RWPE2 (cell line): ENCODE data around the gene RASA2.

ENCODE experiments used
- ATAC-seq: fragments of 200-7000 bp; cut with Tn5 transposase; 3 replicates; pipeline ENCODE4 v1.9.1; 2021; ENCODE audit warnings: low read depth
- DNase-seq: peaks from one replicate; pipeline ENCODE4 v3.0.0-alpha.2; 2020; ENCODE audit warnings: low spot score
- H3K27ac ChIP-seq: fragments of 450-650 bp; 2 replicates; pipeline ENCODE4 v1.5.1; 2017; ENCODE audit warnings: mild to moderate bottlenecking; ENCODE audit not compliant: poor library complexity, severe bottlenecking
- H3K27me3 ChIP-seq: fragments of 250-450 bp; sonication (Bioruptor Pico); 2 replicates; pipeline ENCODE4 v1.5.1; 2021; ENCODE audit warnings: mild to moderate bottlenecking, moderate library complexity; ENCODE audit not compliant: insufficient read depth, poor library complexity, severe bottlenecking
- H3K36me3 ChIP-seq: fragments of 250-450 bp; sonication (Bioruptor Pico); 2 replicates; pipeline ENCODE4 v1.5.1; 2020; ENCODE audit warnings: low read depth, mild to moderate bottlenecking, moderate library complexity
- H3K4me1 ChIP-seq: fragments of 250-450 bp; sonication (Bioruptor Pico); 2 replicates; pipeline ENCODE4 v1.5.1; 2021; ENCODE audit warnings: mild to moderate bottlenecking, moderate library complexity; ENCODE audit not compliant: insufficient read depth, poor library complexity, severe bottlenecking
- H3K4me3 ChIP-seq: fragments of 250-450 bp; sonication (Bioruptor Pico); 2 replicates; pipeline ENCODE4 v1.5.1; 2021; ENCODE audit warnings: mild to moderate bottlenecking, moderate library complexity; ENCODE audit not compliant: severe bottlenecking
- H3K9me3 ChIP-seq: fragments of 250-450 bp; sonication (Bioruptor Pico); 2 replicates; pipeline ENCODE4 v1.5.1; 2021; ENCODE audit warnings: mild to moderate bottlenecking, moderate library complexity; ENCODE audit not compliant: severe bottlenecking
- TF ChIP-seq, protein P1 (sequence below): fragments of 450-650 bp; IDR thresholded peaks from one replicate; pipeline ENCODE4 v1.5.1; 2017; ENCODE audit warnings: mild to moderate bottlenecking, moderate library complexity; ENCODE audit not compliant: poor library complexity, severe bottlenecking

The RASA2 gene

DNA sequence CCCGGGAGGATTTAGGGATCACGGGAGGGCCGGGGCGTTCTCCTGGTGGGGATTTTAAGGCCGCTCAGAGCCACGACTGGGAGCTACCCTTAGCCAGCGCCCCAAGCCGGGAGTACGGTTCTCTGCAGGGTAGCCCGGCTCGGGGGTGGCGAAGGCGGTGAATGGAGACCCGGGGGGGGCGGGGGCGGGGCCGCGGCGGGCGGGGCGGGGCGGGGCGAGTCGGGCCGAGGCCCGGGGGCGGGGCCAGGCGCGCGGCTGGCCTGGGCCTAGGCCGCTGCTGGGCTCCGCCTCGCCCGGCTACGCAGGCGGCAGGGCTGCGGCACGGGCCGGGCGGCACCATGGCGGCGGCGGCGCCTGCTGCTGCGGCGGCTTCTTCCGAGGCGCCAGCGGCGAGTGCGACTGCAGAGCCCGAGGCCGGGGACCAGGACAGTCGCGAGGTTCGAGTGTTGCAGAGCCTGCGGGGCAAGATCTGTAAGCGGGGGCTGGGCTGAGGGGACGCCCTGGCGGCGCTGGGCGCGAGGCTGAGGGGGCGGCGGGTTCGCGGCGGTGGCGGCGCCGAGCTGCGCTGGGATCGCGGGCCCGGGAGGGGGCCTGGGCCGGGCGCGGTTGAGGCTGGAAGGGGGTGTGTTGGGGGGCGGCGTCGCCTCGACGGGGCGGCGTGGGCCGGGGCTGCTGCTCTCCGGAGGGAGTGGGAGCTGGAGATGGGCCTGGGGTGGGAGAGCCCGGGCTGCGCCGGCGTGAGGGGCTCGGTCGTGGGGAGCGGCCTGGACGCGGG, at the start of gene RASA2:
TSS of gene RASA2 (plus strand) at position 282 of the 775 bp plus-strand sequence. CDS start at position 339, 57 bp downstream.
- peaks cover 29% of the 10 kb centered on the region for H3K4me1 ChIP-seq
- no peaks in the 10 kb centered on the region for H3K27me3 ChIP-seq
- peak within 1 kb of the TSS; percentile 92 for H3K27ac ChIP-seq
- no peaks in the 10 kb centered on the region for H3K36me3 ChIP-seq
- DNase-seq (peak; percentile 83), ATAC-seq (peak; percentile 62)
- TF ChIP-seq, protein P1, sequence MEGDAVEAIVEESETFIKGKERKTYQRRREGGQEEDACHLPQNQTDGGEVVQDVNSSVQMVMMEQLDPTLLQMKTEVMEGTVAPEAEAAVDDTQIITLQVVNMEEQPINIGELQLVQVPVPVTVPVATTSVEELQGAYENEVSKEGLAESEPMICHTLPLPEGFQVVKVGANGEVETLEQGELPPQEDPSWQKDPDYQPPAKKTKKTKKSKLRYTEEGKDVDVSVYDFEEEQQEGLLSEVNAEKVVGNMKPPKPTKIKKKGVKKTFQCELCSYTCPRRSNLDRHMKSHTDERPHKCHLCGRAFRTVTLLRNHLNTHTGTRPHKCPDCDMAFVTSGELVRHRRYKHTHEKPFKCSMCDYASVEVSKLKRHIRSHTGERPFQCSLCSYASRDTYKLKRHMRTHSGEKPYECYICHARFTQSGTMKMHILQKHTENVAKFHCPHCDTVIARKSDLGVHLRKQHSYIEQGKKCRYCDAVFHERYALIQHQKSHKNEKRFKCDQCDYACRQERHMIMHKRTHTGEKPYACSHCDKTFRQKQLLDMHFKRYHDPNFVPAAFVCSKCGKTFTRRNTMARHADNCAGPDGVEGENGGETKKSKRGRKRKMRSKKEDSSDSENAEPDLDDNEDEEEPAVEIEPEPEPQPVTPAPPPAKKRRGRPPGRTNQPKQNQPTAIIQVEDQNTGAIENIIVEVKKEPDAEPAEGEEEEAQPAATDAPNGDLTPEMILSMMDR, result no peak
- no peaks in the 10 kb centered on the region for H3K9me3 ChIP-seq
- peak within 1 kb of the TSS; percentile 96 for H3K4me3 ChIP-seq

GRCh38 chr3:141439589-141439988, 47.2 kb upstream of the RASA2 start:
- Histone ChIP-seq H3K27ac (no peak overlapping the region), H3K4me1 (peaks cover 6% of the 10 kb centered on the region), H3K4me3 (no peak overlapping the region), H3K9me3 (no peaks in the 10 kb centered on the region), H3K27me3 (no peaks in the 10 kb centered on the region), H3K36me3 (peaks cover 44% of the 10 kb centered on the region)
- ATAC-seq (no peak), DNase-seq (no peak)
- TF ChIP-seq, protein P1, result no peak

DNA sequence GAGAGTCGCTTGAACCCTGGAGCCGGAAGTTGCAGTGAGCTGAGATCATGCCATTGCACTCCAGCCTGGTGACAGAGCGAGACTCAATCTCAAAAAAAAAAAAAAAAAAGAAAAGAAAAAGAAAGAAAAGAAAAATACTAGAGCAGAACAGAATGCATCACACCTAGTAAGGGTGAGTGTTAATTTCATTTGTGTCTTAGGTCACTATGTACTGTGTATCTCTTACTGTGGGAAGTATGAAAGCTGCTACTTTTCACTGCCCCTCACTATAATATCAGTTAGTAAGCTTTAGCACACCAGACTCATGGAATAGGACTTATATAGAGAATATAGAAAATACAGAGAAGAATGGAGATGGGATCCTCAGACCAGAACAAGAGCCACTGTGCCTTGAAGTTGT, 45.9 kb upstream of the RASA2 start:
- ATAC-seq (peak; percentile 24; the same call in 1 of the 3 replicates), DNase-seq (no peak)
- H3K27ac ChIP-seq, result no peak overlapping the region
- H3K36me3 ChIP-seq, result peaks cover 49% of the 10 kb centered on the region
- H3K27me3 ChIP-seq, result no peaks in the 10 kb centered on the region
- peaks cover 6% of the 10 kb centered on the region for H3K4me1 ChIP-seq
- TF ChIP-seq, protein P1, result no peak
- no peak overlapping the region for H3K4me3 ChIP-seq
- no peaks in the 10 kb centered on the region for H3K9me3 ChIP-seq

DNA sequence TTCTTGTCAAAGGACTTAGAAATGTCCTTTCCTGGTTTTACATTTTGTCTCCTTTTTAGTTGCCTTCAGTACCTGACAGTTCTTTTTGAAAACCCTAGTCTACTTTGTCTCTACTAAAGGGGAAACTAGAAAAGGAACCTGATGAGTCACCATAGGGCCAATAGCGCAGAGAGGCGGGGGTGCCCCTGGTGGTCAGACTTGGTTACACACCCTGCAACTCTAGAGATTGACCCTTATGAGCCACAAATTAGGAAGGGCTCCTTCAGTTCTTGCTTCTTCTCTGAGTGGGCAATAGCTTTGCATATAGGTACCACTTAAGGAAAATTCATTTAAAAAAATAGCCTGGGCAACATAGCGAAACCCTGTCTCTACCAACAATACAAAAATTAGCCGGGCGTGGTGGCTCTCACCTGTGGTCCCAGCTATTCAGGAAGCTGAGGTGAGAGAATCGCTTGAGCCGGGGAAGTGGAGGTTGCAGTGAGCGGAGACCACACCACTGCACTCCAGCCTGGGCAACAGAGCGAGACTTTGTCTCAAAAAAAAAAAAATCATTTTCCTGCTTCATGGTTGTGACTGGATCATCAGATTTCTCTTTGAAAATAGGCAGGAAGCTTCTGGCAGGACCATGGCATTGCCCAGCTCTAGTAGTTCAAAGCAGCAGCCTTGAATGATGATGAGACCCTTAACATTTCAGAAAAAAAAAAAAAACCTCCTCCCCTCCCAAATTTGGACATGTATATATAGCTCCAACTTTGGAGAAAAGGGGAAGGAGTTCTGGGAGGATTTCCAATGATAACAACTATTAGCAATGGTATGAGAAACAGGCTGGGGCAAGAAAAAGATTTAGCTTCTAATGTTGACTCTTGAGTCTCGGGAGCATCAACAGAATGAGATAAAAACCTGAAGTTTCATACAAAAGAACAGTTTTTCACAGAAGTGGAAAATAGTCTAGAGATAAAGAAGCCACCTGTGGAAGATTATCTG, 45.2 kb upstream of the RASA2 start:
- TF ChIP-seq, protein P1, result peak; percentile 96
- DNase-seq (no peak), ATAC-seq (peak; percentile 96)
- H3K27me3 ChIP-seq, result no peaks in the 10 kb centered on the region
- no peaks in the 10 kb centered on the region for H3K9me3 ChIP-seq
- H3K36me3 ChIP-seq, result peaks cover 54% of the 10 kb centered on the region
- peaks cover 6% of the 10 kb centered on the region for H3K4me1 ChIP-seq
- no peak overlapping the region for H3K27ac ChIP-seq
- no peak overlapping the region for H3K4me3 ChIP-seq
